NCI-H446 treated with DMSO at 0.1 percent for 48 hours (cell line): ENCODE results near the gene PPT1.

ENCODE experiments used
- DNase-seq: peaks from one replicate; lab custom pipeline; 2025; lab: John Stamatoyannopoulos, UW

The PPT1 gene

DNA sequence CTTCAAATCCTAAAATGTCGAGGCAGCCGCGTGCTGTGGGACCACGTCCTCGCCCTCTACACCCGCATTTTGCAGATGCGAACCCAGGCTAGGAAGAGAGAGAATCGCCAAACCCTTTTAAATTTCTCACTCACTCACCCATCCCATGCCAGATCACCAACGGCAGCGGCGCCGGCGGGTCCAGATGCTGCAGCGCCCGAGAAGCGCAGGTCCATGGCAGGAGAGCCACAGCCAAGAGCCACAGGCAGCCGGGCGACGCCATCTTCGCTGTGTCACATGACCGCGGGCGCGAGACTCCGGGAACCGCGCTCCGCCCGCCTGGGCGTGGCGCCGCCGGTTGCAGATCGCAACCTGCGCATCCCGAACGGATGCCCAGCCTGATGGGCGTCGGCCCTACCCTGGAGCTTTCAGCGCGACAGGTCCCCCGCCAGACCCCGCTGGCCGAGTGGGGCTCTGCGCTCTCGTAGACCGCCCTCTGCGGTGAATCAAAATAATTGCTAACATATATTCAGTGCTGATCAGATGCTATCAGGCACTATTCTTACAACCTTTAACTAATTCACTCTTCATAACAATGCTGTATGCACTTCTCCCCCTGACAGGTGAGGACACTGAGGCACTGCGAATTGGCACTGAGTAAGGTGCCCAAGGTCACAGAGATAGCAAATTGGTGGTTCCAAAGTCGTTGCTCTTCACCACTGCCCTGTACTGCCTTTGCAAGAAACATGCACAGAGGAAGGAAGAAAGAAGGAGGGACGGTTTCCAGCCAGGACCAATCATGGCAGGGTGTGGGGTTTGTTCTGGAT lies at the start of gene PPT1:
TSS of gene PPT1 (minus strand) at position 276 of the 806 bp plus-strand sequence. CDS start at position 262, 14 bp downstream.
- peak; percentile 37 for DNase-seq

DNA sequence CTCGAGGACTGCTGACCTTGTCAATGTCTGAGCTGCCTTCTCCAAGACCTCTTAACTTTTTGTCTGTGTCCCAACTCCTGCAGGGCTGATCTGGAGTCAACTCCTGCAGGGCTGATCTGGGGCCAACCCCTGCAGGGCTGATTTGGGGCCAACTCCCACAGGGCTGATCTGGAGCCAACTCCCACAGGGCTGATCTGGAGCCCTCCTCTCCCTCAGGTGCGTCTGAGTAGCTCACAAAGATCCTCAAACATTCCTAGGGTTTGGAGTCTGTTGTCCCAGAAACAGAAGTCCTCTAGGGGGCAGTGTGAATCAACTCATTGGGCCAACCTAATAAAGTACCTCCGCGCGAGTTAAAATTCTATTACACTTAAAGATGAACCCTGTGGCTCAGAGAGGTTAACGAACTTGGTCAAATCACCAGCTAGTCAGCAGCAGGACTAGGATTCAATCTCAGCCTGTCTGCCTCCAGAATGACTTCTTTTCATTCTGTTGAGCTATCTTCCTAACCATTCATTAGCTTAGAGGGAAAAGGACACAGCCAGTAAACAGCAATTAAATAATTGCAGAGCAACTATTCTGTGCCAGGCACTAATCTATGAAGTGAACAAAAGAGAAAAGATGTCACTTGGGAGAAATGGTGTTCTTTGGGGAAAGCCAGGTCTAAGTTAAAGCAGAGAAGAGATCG lies 47.0 kb upstream of the PPT1 start:
- DNase-seq: peak; percentile 36

DNA sequence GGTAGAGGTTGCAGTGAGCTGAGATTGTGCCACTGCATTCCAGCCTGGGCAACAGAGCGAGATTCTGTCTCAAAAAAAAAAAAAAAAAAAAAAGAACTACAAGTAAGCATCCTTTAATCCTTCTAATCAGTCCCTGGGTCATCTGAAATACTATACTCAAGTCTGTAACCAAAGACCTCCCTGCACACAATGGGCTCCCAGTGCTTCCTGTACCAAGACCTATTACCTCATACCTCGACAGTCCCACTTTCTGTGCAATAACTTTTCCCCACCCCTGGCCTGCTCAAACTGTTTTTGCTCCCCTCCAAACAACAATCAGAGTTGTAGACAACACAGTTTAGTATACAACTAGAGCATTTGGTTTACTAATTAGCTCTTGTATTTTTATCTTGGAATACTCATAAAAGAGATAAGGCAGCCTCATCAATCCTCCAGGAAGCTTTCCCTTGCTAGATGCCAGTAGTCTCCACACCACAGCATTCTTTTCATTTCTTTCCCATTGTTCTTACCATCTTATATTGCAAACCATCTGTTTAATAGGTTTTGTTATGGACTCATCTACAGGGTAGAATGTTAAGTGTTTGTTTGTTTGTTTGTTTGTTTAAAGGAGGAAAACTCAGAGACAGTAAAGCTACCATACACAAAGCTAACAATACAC lies 45.0 kb upstream of the PPT1 start:
- no peak for DNase-seq

DNA sequence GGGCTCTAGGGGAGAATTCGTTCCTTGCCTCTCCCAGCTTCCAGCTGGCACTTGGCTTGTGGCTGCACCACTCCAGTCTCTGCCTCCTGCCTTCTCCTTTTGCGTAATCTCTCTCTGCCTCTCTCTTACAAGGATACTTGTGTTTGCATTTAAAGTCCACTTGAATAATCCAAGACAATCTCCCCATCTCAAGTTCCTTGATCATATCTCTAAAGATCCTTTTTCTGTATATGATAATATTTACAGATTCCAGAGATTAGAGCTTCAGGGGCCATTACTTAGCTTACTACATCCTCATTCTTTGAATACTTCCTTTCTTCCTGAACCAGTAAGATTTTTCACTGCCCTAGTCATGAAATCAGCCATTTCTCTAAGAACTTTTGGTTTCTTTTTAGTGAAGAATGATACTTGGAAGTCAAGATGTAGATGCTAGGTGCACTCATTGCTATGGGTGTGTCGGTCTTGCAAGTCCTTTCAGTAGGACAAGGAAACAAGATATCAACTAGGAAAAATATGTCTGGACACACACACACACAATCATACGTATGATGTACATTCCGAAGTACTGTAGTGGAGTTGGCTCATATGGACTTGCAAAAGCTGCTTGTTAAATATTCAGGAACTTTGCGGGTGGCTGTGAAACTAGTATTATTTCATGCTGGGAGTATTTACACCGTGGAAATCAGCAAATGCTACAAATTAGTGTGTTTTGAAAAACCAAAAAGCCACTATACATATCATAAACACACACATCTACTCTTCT lies 43.3 kb upstream of the PPT1 start:
- no peak for DNase-seq

DNA sequence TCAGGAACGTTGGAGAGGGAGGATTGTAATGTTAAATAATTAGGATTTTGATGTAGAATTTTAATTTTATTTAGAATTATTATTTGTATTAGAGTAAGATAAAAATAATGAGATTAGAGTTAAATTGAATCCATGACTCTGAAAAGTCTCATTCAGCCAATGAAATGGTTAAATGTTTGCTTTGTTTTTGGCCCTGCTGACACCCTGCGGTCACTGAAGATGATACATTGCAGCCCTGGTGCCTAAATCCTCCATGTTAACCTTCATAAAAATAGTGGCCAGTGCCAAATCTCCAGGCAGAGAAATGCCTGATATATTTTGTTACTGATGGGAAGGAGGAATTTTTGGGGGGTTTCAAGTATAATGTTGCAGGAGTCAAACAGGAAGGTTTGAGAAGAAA lies 36.8 kb upstream of the PPT1 start:
- no peak for DNase-seq

DNA sequence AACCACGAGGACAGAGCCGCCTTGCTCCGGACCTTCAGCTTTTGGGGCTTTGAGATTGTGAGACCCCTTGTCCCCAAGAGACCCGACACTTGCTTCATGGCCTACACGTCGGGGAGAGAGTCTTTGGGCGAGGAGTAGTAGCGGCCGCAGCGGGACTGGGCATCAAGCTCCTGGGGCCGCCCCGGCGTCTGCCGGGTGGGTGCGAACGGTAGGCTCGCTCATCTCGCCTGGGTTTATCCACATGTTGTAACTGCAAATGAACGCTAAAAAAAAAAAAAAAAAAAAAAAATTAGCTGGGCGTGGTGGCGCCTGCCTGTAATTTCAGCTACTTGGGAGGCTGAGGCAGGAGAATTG lies 36.2 kb upstream of the PPT1 start:
- DNase-seq: no peak

DNA sequence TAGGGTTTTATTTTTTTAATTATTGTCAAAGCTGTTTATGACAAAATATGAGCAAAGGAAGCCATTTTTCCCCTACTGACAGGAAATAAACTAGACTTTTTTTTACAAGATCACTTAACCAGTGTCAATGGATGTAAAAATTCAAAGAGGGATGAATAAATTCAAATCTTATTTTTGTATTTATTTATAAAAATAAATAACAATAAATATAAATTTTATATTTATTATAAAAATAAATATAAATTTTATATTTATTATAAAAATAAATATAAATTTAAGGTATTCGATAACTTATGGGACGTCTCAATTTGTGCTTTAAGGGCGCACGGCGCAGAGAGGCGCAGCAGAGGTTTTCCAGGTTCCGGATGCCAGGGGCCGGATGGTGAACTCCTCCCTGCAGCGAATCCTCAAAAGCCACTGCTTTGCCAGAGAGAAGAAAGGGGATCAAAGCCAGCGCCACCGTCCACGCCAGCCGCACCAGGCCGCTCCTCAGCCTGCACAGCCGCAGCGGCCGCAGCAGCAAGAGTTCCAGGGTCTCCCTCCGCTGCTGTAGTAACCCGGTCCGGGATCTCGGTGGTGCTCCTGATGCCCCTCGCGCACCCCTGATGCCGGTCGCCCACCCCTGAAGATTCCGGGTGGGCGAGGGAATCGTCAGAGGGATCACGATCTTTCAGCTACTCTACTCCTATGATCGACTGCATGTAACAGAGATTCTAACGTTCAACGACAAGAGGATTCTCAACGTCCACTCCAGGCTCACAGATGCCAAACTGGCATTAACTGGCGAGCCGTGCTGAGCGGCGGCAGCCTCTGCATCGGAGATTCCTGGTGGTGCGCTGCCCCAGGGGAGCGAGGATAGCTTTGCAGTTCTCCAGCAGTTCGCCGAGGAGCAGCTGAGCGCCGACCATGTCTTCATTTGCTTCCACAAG lies 35.6 kb upstream of the PPT1 start:
- no peak for DNase-seq

DNA sequence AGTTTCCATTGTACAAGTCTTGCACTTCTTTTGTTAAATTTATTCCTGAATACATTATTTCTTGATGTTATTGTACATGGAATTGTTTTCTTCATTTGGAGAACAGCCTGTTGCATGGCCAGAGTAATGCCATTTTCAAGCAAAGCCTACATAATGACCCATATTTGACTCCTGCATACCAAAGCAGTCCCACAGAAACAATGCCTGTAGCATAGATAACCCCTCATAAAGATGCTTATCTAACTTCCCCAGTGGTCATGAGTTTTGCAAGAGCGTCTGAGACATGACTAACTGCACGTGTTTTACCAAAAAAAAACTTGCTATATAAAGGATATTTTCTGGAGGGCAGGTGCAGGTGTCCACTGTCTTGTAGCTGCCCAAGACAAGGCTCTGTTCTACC lies 33.8 kb upstream of the PPT1 start:
- no peak for DNase-seq

DNA sequence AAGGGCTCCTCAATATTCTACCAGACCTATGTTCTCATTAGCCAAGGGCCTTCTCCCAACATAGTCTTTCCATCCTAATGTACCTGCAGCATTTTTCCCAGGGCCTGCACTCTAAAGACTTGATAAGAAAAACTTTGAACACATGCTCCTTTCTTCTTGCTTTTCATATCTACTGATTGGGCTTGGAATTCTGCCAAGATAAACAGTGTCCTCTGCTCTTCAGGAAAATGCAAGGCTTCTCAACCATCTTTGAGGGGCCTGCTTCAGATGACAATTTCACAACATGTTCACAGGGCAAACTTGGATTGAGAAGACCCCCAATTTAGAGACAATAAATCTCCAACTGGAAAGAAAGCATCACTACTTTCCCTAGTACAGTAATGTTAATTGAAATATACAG lies 25.8 kb upstream of the PPT1 start:
- DNase-seq: no peak

DNA sequence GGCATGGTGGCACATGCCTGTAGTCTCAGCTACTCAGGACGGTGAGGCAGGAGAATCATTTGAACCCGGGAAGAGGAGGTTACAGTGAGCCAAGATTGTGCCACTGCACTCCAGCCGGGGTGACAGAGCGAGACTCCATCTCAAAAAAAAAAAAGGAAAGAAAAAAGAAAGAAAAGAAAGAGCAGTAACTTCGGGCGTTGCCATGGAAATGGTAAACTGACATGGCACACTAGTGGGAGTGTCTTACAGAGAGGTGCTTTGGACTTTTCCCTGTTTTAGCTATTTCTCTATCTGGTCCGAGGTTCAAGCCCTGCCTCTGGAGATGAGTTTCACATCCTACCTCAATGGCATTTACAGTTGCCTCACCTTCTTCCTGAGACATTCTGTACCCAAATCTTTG lies 23.1 kb upstream of the PPT1 start:
- no peak for DNase-seq

DNA sequence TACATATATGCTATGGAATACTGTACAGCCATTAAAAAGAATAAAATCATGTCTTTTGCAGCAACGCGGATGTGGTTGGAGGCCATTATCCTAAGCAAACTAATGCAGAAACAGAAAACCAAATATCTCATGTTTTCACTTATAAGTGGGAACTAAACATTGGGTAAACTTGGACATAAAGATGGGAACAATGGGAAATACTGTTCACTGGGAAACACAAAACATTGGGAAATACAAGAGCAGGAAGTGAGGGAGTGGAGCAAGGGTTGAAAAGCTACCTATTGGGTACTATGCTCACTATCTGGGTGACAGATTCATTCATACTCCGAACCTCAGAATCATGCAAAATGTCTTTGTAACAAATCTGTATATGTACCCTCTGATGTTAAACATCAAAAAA lies 17.3 kb upstream of the PPT1 start:
- no peak for DNase-seq

DNA sequence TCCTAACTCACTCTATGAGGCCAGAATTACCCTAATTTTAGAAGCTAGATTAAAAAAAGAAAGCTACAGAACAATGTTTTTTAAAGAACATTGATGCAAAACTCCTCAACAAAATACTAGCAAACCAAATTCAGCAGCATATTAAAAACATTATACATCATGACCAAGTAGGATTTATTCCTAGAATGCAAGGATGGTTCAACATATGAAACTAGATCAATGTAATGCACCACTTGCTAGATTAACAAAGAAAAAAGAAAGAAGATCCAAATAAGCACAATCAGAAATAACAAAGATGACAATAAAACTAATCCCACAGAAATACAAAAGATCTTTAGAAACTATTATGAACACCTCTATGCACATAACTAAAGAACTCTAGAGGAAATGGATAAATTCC lies 13.3 kb upstream of the PPT1 start:
- no peak for DNase-seq

DNA sequence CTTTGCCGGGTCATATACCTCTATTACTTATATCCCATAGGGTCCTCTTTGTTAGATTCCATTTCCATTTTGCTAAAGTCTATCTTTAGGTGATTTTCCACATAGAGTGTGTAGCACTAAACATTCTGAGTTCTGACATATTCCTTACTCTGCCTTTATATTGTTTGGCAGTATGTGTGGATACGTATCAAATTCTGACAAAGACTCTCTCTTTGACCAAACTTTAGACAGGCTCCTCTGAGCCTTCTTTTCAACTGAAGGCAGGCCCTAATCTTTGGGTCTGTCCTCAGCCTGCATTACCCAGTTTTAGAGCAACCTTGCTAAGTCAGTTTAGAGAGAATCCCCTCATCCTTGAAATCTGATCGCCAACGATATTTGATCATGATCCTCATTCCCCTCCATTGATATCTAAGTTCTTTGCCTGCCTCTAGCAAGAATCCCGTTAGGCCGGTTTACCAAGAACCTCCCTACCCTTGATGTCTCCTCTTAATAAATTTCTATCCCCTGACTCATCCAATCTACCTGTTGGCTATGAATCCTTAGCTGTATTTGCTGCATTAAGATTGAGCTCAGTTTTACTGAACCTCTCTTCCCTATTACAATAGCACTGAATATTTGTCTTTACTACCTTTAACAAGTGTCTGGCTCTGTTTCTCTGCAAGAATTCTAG lies 10.4 kb upstream of the PPT1 start:
- no peak for DNase-seq

DNA sequence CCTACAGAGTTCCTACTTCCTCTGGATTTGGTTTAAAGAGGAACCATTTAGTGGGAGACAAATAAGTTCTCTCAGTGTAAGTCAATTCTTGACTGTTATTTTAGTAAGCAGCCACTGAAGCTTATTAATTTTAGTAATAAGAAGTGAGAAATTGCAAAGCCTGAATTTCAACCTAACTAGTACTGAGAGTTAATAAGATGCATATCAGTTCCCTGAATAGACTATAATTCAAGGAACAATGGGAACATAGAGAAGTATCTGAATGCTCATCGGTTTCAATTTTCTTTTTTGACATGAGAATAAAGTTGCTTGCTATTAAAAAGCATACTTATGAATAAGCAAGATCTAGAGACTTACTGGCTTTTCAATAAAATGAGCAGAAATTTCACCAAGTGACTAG lies 8.0 kb upstream of the PPT1 start:
- no peak for DNase-seq

DNA sequence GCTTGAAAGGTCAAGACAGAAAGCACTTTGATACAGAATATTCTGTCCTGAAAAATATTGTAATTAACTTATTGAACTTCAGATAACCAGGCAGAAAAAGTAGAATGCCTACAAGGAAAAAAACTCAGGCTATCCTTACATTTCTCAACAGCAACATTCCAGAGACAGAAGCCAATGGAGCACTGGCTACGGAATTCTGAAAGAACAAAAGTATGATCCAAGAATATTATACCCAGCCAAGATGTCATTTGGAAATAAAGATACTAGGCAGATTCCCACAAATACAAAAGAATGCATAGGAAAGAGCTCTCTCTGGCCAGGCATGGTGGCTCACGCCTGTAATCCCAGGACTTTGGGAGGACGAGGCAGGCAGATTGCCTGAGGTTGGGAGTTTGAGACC lies 5.8 kb upstream of the PPT1 start:
- no peak for DNase-seq

DNA sequence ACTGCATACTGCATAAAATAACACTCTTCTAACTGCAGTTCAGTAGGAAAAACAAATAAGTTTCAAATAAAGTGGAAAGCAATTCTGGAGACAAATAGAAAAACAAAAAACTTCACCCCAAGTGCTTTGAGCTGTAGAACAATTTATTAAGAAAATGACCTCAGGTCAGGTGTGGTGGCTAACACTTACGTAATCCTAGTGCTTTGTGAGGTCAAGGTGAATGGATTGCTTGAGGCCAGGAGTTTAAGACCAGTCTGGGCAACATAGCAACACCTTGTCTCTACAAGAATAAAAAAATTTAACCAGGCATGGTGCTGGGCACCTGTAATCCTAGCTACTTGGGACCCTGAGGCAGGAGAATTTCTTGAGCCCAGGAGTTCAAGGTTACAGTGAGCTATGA lies 5.0 kb upstream of the PPT1 start:
- no peak for DNase-seq

DNA sequence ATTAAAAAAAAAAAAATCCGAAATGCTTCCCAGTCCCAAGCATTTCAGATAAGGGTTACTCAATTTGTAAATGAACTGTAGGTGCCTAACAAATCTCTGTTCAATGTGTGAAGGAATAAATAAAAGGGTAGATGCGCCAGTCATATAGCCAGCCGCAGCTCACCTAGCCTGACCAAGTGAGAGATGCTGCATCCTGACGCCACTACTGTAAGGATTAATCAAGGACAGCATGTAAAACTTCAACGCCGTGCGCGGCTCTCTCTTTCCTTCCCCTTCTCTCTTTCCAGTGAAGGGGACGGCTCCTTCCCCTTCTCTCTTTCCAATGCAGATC lies 441 bp downstream of the PPT1 start:
- no peak for DNase-seq

DNA sequence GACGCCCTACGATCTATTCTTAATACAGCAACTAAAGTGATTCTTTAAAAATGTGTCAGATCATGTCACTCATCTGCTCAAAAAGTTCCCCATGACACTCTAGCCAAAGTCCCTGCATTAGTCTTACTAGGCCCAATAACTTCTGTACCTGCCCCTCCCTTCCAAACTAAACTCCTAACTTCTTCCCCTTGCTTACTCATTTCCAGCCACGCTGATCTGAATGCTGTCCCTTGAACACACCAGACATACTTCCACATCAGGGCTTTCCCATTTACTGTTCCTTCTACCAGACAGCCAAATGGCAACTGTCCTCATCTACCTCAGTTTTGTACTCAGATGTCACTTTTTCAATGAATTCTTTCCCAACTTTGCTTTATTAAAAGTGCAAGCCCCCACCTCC lies 1.2 kb downstream of the PPT1 start:
- no peak for DNase-seq

DNA sequence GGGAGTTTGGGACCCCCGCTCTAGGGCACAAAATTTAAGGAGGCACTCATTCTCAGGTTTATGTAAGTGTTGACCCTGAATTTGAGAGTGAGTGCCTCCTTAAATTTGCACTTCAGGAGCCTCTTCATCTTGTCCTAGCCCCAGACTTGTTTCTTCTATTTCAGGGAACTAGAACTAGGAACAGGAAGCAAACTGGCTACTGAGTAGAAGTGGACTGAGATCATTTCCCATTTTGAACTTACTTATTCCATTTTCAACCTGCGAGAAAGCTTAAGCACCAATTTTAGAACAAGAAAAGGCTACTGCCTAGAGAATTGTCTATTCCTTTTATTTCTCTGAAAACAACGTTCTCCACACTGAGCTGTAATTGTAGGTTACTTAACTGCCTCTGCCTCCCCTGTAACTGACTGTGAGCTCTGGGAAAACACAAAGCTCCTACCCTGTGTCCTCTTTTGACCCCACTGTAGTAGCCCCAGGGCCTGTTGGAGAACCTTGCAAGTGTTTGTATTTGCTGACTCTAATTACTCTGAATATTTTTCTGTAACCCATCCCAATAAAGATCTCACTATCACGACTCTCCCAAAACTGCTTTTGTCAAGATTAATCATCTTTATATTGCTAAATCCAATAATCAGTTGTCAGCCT lies 2.5 kb downstream of the PPT1 start:
- no peak for DNase-seq
